Activated CD8-positive, alpha-beta T cell treated with anti-CD3 and anti-CD28 coated beads for 36 hours (primary cell): Measurements from ENCODE around the gene CD300LF. TPM values are rescaled to one million over a fixed set of nuclear protein-coding genes. Genes with fewer than 3 reads are reported as not detected.

Source experiments
- ATAC-seq: fragments of 200-7000 bp; cut with Tn5 transposase; one replicate; pipeline ENCODE4 v1.10.0; 2021; ENCODE audit warnings: mild to moderate bottlenecking, moderate library complexity
- CTCF ChIA-PET: fragments of 350-600 bp; sonication (Branson Sonifier 250); formaldehyde crosslinking; loops from one replicate; lab custom pipeline; 2021; ENCODE audit warnings: antibody characterized with exemption; lab: Charles Lee
- POLR2A ChIA-PET: fragments of 350-600 bp; sonication (Branson Sonifier 250); formaldehyde crosslinking; loops from one replicate; lab custom pipeline; 2021; ENCODE audit warnings: antibody characterized with exemption; lab: Charles Lee
- DNase-seq: peaks from one replicate; pipeline ENCODE4 v3.0.0-alpha.2; 2020
- H3K27ac Mint-ChIP-seq: one replicate; pipeline ENCODE4 v1.8.0; 2021; ENCODE audit warnings: mild to moderate bottlenecking, mixed read lengths
- H3K27me3 Mint-ChIP-seq: one replicate; pipeline ENCODE4 v1.8.0; 2021; ENCODE audit warnings: mixed read lengths
- H3K36me3 Mint-ChIP-seq: one replicate; pipeline ENCODE4 v1.8.0; 2021; ENCODE audit warnings: low read depth, mixed read lengths
- H3K4me1 Mint-ChIP-seq: one replicate; pipeline ENCODE4 v1.8.0; 2021; ENCODE audit warnings: low read depth, mixed read lengths
- H3K4me3 Mint-ChIP-seq: one replicate; pipeline ENCODE4 v1.8.0; 2021; ENCODE audit warnings: mild to moderate bottlenecking, moderate library complexity, mixed read lengths
- H3K9me3 Mint-ChIP-seq: one replicate; pipeline ENCODE4 v1.8.0; 2021; ENCODE audit warnings: mixed read lengths
- intact Hi-C: fragments of 100-400 bp; cut with micrococcal nuclease; formaldehyde crosslinking; loops from one replicate; pipeline ENCODE4 v1.10.0; 2022
- total RNA-seq, 2 experiments: library from RNA; stranded (reverse); gene quantifications; one replicate each; pipeline ENCODE4 v1.2.3, GENCODE V29; 2021
- TF ChIP-seq, protein P1 (sequence below): fragments of 200-600 bp; IDR thresholded peaks from one replicate; pipeline ENCODE4 v1.8.0; 2022; ENCODE audit warnings: antibody characterized with exemption, mild to moderate bottlenecking

CD300LF gene
- total RNA-seq, 2 experiments from 2014 or later = not detected

DNA sequence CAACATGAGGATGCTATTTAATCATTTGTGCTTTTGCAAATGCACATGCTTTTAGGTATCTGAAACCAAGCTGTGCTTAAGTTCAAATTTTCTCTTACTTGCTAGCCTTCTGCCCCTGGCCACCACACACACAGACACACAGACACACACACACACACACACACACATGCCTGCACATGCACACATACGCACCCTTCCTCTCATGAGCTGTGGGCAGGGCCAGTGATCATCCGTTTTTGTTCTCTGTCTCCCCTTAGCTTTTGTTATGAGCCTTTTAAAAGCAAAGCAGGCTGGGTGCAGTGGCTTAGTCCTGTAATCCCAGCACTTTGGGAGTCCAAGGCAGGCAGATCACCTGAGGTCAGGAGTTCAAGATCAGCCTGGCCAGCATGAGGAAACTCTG, 34.2 kb downstream of the CD300LF start:
- ChIA-PET POLR2A (interaction anchor here (0.7 kb wide), 1 partner anchor 10 kb away, joined by 3 read pairs; no protein-coding TSS in a partner anchor), CTCF (interaction anchor here (0.8 to 2.7 kb wide), 7 partner anchors 9 to 113 kb away, joined by 3 to 14 read pairs (median 4); partner anchors contain the start of gene RAB37)
- Mint-ChIP-seq H3K27me3 (peaks cover 9% of the 10 kb centered on the region), H3K9me3 (no peaks in the 10 kb centered on the region), H3K27ac (no peak overlapping the region), H3K36me3 (no peaks in the 10 kb centered on the region), H3K4me3 (no peak overlapping the region), H3K4me1 (peaks cover 16% of the 10 kb centered on the region)
- DNase-seq (no peak), ATAC-seq (no peak)
- intact Hi-C loops = loop anchor here (5.0 kb wide), 1 partner anchor 44 kb away; no protein-coding TSS in a partner anchor
- TF ChIP-seq, protein P1, sequence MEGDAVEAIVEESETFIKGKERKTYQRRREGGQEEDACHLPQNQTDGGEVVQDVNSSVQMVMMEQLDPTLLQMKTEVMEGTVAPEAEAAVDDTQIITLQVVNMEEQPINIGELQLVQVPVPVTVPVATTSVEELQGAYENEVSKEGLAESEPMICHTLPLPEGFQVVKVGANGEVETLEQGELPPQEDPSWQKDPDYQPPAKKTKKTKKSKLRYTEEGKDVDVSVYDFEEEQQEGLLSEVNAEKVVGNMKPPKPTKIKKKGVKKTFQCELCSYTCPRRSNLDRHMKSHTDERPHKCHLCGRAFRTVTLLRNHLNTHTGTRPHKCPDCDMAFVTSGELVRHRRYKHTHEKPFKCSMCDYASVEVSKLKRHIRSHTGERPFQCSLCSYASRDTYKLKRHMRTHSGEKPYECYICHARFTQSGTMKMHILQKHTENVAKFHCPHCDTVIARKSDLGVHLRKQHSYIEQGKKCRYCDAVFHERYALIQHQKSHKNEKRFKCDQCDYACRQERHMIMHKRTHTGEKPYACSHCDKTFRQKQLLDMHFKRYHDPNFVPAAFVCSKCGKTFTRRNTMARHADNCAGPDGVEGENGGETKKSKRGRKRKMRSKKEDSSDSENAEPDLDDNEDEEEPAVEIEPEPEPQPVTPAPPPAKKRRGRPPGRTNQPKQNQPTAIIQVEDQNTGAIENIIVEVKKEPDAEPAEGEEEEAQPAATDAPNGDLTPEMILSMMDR = no peak

DNA sequence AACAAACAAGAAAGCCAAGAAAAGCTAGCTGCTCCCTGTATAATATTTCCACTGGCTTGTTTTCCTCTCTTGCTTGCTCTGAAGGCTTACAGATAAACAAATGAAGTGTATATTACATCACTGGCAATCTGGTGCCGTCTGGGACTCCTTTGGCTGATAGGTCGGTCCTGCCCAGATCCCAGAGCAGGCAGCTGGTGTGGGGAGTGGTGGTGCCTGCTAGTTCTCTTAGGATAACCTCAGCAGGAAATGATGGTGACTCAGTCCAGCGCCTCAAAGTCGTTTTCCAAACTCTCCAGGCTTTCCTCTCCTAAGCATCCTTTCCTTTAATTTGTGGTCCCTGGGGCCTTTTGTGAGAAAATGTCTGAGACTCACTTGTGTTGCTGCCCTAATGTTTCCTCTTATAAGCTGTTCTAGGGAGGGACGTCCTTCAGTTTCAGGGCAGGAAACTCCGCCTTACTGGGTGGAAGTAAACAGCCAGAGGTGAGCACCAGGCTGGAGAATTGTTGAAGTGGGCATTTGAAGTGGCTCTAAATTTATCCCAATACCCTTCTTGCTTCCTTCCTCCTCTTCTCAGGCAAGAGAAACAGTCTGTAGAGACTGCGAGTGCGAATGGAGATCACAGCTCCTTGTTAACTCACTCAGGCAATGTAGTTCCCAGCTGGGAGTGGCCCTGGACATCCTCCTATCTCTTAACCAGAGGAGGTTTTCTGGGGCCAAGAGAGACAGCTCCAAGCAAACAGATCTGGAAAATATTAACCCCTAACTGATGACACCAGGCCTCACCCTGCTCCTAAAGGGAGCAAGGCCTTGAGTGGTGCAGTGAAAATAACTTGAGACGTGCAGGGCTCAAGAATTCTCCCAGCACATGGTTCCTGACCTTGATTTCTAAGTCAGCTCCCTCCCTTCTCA, 34.9 kb downstream of the CD300LF start:
- POLR2A ChIA-PET = interaction anchor here (0.7 kb wide), 1 partner anchor 9 kb away, joined by 3 read pairs; no protein-coding TSS in a partner anchor
- H3K27ac Mint-ChIP-seq = no peak overlapping the region

DNA sequence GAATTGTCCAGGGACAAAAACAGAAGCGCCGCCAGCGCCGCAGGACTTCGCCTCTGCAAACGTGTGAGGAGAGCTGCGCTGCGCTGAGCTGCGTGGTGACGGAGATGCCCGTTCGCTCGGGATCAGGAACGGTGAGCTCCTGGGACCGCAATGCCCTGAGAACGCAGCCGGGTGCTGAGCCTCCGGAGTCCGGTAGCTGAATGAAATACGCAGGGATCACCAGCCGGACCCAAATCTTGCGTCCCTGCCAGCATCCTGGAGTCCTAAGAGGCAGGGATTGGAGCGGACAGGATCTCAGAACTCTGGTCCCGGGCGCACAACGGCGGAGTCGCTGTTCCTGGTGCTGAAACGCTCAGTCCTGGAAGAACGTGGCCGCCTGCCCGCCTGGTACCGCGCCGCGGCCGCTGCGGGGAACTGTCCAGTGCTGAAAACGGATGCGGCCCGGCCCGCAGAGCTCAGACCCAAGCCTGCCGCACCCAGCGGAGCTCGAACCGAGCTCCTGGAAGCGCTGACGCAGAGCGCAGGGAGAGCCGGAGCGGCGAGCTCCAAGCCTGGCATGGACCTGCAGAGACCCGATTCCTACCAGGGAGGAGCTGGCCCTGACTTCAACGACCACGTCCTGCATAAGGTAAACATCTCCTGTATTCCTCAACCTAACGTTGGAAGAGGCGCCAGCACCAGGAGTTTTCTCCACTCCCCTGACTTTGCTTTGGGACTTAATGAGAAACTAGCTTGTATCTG, 41.5 kb downstream of the CD300LF start:
- intact Hi-C loops = no loop called here
- ChIA-PET CTCF (interaction anchor here (0.8 to 2.6 kb wide), 7 partner anchors 15 to 192 kb away, joined by 3 to 22 read pairs (median 3); partner anchors contain the start of gene RAB37), POLR2A (interaction anchor here (0.9 to 1.1 kb wide), 3 partner anchors 65 to 70 kb away, joined by 3 to 7 read pairs (median 3); no protein-coding TSS in a partner anchor)
- Mint-ChIP-seq H3K36me3 (no peaks in the 10 kb centered on the region), H3K4me3 (no peak overlapping the region), H3K4me1 (no peaks in the 10 kb centered on the region), H3K9me3 (no peaks in the 10 kb centered on the region), H3K27me3 (peaks cover 54% of the 10 kb centered on the region), H3K27ac (no peak overlapping the region)
- peak; percentile 82 for DNase-seq
- TF ChIP-seq, protein P1 = no peak
- peak; percentile 99 for ATAC-seq

More for the DNA sequence above, 34.9 kb downstream of the CD300LF start:
- DNase-seq (no peak), ATAC-seq (no peak)
- TF ChIP-seq, protein P1 = no peak
- Mint-ChIP-seq H3K4me3 (no peak overlapping the region), H3K4me1 (peaks cover 16% of the 10 kb centered on the region), H3K27me3 (peaks cover 15% of the 10 kb centered on the region), H3K36me3 (no peaks in the 10 kb centered on the region), H3K9me3 (no peaks in the 10 kb centered on the region)
- CTCF ChIA-PET = interaction anchor here (0.8 to 2.7 kb wide), 8 partner anchors 8 to 114 kb away, joined by 3 to 14 read pairs (median 4); partner anchors contain the start of gene RAB37
- intact Hi-C loops = loop anchor here (5.0 kb wide), 1 partner anchor 44 kb away; no protein-coding TSS in a partner anchor

DNA sequence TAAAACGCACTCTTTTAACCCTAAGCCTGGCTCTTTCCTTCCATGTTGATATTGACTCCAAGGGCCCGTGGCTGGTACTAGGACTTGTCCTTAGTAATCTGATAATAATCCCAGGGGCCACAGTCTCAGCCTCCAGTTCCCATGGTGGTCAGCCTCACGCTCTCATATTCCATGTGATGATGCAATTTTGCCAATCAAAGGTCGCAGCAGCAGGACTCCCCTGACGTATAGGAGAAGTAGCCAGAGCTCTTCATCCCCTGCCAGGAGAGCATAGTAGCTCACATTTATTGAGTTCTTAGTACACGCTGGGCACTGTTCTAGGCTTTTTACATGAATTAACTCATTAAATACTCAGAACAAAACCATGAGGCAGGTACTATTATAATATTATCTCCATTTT, 42.4 kb downstream of the CD300LF start:
- peaks cover 52% of the 10 kb centered on the region for H3K27me3 Mint-ChIP-seq
- H3K36me3 Mint-ChIP-seq = no peaks in the 10 kb centered on the region
- H3K9me3 Mint-ChIP-seq = no peaks in the 10 kb centered on the region
- no peaks in the 10 kb centered on the region for H3K4me1 Mint-ChIP-seq
- no peak overlapping the region for H3K27ac Mint-ChIP-seq
- TF ChIP-seq, protein P1 = no peak
- DNase-seq (no peak), ATAC-seq (no peak)
- no peak overlapping the region for H3K4me3 Mint-ChIP-seq
- intact Hi-C loops = no loop called here
- ChIA-PET POLR2A (no interaction called here), CTCF (interaction anchor here (1.3 to 2.6 kb wide), 3 partner anchors 14 to 101 kb away, joined by 3 to 22 read pairs (median 4); no protein-coding TSS in a partner anchor)
